Gastrocnemius medialis (tissue), 4 donors: ENCODE results near the gene NUDT17.

ENCODE experiments used
- CTCF ChIP-seq, 5 experiments: fragments of 450-650 bp in 3 of 5; fragments of 200-600 bp in 2 of 5; sonication (generic) in 2 of 5; IDR thresholded peaks in 4 of 5; conservative IDR thresholded peaks in 1 of 5; 1 replicate in 4 of 5; 2 replicates in 1 of 5; pipeline ENCODE4 v1.5.1; 2016 to 2019; ENCODE audit warnings: antibody characterized with exemption in 5 of 5, mild to moderate bottlenecking in 3 of 5, moderate library complexity in 3 of 5
- POLR2A ChIP-seq, 2 donors: fragments of 450-650 bp; IDR thresholded peaks; one replicate each; pipeline ENCODE4 v1.6.1; 2017; ENCODE audit warnings: antibody characterized with exemption in 2 of 2, mild to moderate bottlenecking in 2 of 2, moderate library complexity in 2 of 2

- no peak for TF ChIP-seq CTCF (IDR thresholded peaks at IDR 0.05 in 4 of 5, conservative IDR thresholded peaks at IDR 0.05 in 1 of 5)
- no peak for TF ChIP-seq POLR2A (IDR thresholded peaks at IDR 0.05)
Measured at GRCh38 chr1:145877923-145878486, 32.6 kb downstream of the NUDT17 start.
